OCI-M2 (cell line): ENCODE measurements around the gene SLC9A1.
"Not testable (repeated sequence)": the region's sequence is repeated elsewhere in the genome, so short reads cannot be mapped to it uniquely, and the experiment has no call there.

Source experiments
- DNase-seq: peaks from one replicate; lab custom pipeline; 2025; ENCODE audit not compliant: unreplicated experiment; lab: John Stamatoyannopoulos, UW

The SLC9A1 gene

GRCh38 chr1:27154991-27155781 lies at the start of gene SLC9A1:
Gene SLC9A1, minus strand, starts transcription at chr1:27155125. Its CDS starts 791 bp downstream, at chr1:27154334.
- DNase-seq, result peak; percentile 75

- DNase-seq, result no peak
Observed at GRCh38 chr1:27203946-27204345, 49.0 kb upstream of the SLC9A1 start.

- no peak for DNase-seq
Observed at GRCh38 chr1:27201295-27201694, 46.4 kb upstream of the SLC9A1 start.

GRCh38 chr1:27193194-27193593 lies 38.3 kb upstream of the SLC9A1 start:
- no peak for DNase-seq

- no peak for DNase-seq
Observed at GRCh38 chr1:27192039-27192529, 37.2 kb upstream of the SLC9A1 start.

- DNase-seq, result not testable (repeated sequence)
Observed at GRCh38 chr1:27184665-27185064, 29.7 kb upstream of the SLC9A1 start.

- no peak for DNase-seq
Observed at GRCh38 chr1:27179979-27180378, 25.1 kb upstream of the SLC9A1 start.

- no peak for DNase-seq
Observed at GRCh38 chr1:27179379-27179778, 24.5 kb upstream of the SLC9A1 start.

- DNase-seq, result no peak
Observed at GRCh38 chr1:27176954-27177353, 22.0 kb upstream of the SLC9A1 start.

GRCh38 chr1:27176323-27176722 lies 21.4 kb upstream of the SLC9A1 start:
- no peak for DNase-seq

GRCh38 chr1:27172992-27173391 lies 18.1 kb upstream of the SLC9A1 start:
- DNase-seq, result not testable (repeated sequence)

GRCh38 chr1:27166929-27167328 lies 12.0 kb upstream of the SLC9A1 start:
- DNase-seq, result no peak

GRCh38 chr1:27166351-27166802 lies 11.5 kb upstream of the SLC9A1 start:
- no peak for DNase-seq

- no peak for DNase-seq
Observed at GRCh38 chr1:27163093-27163492, 8.2 kb upstream of the SLC9A1 start.

GRCh38 chr1:27162090-27162489 lies 7.2 kb upstream of the SLC9A1 start:
- no peak for DNase-seq

- DNase-seq, result no peak
Observed at GRCh38 chr1:27161594-27161993, 6.7 kb upstream of the SLC9A1 start.

GRCh38 chr1:27157194-27157593 lies 2.3 kb upstream of the SLC9A1 start:
- DNase-seq, result no peak

- DNase-seq, result no peak
Observed at GRCh38 chr1:27154469-27154990, 395 bp downstream of the SLC9A1 start.

- DNase-seq, result no peak
Observed at GRCh38 chr1:27153927-27154358, 982 bp downstream of the SLC9A1 start.

GRCh38 chr1:27153549-27153886 lies 1.4 kb downstream of the SLC9A1 start:
- DNase-seq, result no peak

GRCh38 chr1:27152829-27153548 lies 1.9 kb downstream of the SLC9A1 start:
- no peak for DNase-seq
